HG03378 (cell line): ENCODE data around the gene TMEM256.

Experiments
- ATAC-seq: cut with Tn5 transposase; IDR thresholded peaks from one replicate; pipeline ENCODE4 v1.9.1; 2021; ENCODE audit warnings: mild to moderate bottlenecking, moderate library complexity; ENCODE audit not compliant: unreplicated experiment

Gene TMEM256

GRCh38 chr17:7354262-7354843 is 49.5 kb downstream of the TMEM256 start:
- no peak for ATAC-seq
